PC-9 (cell line): ENCODE measurements around the gene KIAA0232. TPM values are rescaled to one million over a fixed set of nuclear protein-coding genes. Genes with fewer than 3 reads are reported as not detected.
A peak's percentile ranks its signal among the peaks of the same experiment; 100 is the strongest.

Experiments used
- BruUV-seq: library from RNA; stranded (reverse); fragments of 400-500 nt; replicated peaks from 2 replicates; lab custom pipeline; 2021; lab: Mats Ljungman, UMichigan
- CTCF ChIA-PET: fragments of 300-600 bp; sonication (Branson Sonifier 250); formaldehyde crosslinking; loops from one replicate; lab custom pipeline; 2022; ENCODE audit warnings: antibody characterized with exemption; lab: Charles Lee
- POLR2A ChIA-PET: fragments of 300-600 bp; sonication (Branson Sonifier 250); formaldehyde crosslinking; loops from one replicate; lab custom pipeline; 2022; ENCODE audit warnings: antibody characterized with exemption; ENCODE audit not compliant: unreplicated experiment; lab: Charles Lee
- DNase-seq, 2 experiments: peaks; one replicate each; pipeline versions ENCODE4 v3.0.0 to v3.0.0-alpha.2; 2015 to 2022; ENCODE audit warnings: mixed read lengths in 1 of 2
- H2AFZ ChIP-seq: fragments of 200-600 bp; sonication (generic); 2 replicates; pipeline ENCODE4 v1.8.1; 2017; ENCODE audit warnings: antibody characterized with exemption
- H3F3A ChIP-seq: fragments of 200-600 bp; sonication (generic); 2 replicates; pipeline ENCODE4 v1.8.1; 2017; ENCODE audit warnings: antibody characterized with exemption, mild to moderate bottlenecking, low read depth; ENCODE audit not compliant: insufficient read depth
- H3K27ac ChIP-seq: fragments of 200-600 bp; sonication (generic); 2 replicates; pipeline ENCODE4 v1.6.1; 2016; ENCODE audit warnings: mixed run types
- H3K27me3 ChIP-seq: fragments of 200-600 bp; sonication (generic); 2 replicates; pipeline ENCODE4 v1.6.1; 2016; ENCODE audit warnings: low read depth, mixed run types; ENCODE audit not compliant: insufficient read depth
- H3K36me3 ChIP-seq: fragments of 200-600 bp; sonication (generic); 2 replicates; pipeline ENCODE4 v1.6.1; 2016; ENCODE audit warnings: low read depth, mixed run types
- H3K4me1 ChIP-seq: fragments of 200-600 bp; sonication (generic); replicated peaks from 2 replicates; pipeline ENCODE4 v1.6.1; 2016; ENCODE audit warnings: mixed run types; ENCODE audit not compliant: insufficient read depth
- H3K4me2 ChIP-seq: fragments of 200-600 bp; sonication (generic); 2 replicates; pipeline ENCODE4 v1.6.1; 2017; ENCODE audit warnings: mixed run types
- H3K4me3 ChIP-seq: fragments of 200-600 bp; sonication (generic); 2 replicates; pipeline ENCODE4 v1.6.1; 2016; ENCODE audit warnings: mixed run types
- H3K79me2 ChIP-seq: fragments of 200-600 bp; sonication (generic); 2 replicates; pipeline ENCODE4 v1.6.1; 2017; ENCODE audit warnings: low read depth, mixed run types
- H3K9me2 ChIP-seq: fragments of 200-600 bp; sonication (generic); 2 replicates; pipeline ENCODE4 v1.8.1; 2017; ENCODE audit warnings: mild to moderate bottlenecking; ENCODE audit not compliant: insufficient read depth
- H3K9me3 ChIP-seq: fragments of 200-600 bp; sonication (generic); 2 replicates; pipeline ENCODE4 v1.8.1; 2016; ENCODE audit warnings: low read depth; ENCODE audit not compliant: insufficient read depth
- H4K20me1 ChIP-seq: fragments of 200-600 bp; sonication (generic); 2 replicates; pipeline ENCODE4 v1.8.1; 2017; ENCODE audit not compliant: insufficient read depth
- EZH2 ChIP-seq: fragments of 200-600 bp; sonication (generic); IDR thresholded peaks from 2 replicates; pipeline ENCODE4 v1.8.0; 2017; ENCODE audit warnings: antibody characterized with exemption, low read depth
- intact Hi-C: fragments of 100-400 bp; cut with micrococcal nuclease; formaldehyde crosslinking; loops from one replicate; pipeline ENCODE4 v1.10.0; 2022; ENCODE audit not compliant: unreplicated experiment
- total RNA-seq: library from RNA; stranded (reverse); gene quantifications from 2 replicates; pipeline ENCODE4 v1.2.3, GENCODE V29; 2021
- TF ChIP-seq, protein P1 (sequence below): fragments of 200-600 bp; sonication (generic); conservative IDR thresholded peaks from 2 replicates; pipeline ENCODE4 v1.6.1; 2017; ENCODE audit warnings: mixed run types, antibody characterized with exemption, mild to moderate bottlenecking, moderate library complexity

Gene KIAA0232
- total RNA-seq, 1 experiment from 2014 or later, result 24.7 TPM

DNA sequence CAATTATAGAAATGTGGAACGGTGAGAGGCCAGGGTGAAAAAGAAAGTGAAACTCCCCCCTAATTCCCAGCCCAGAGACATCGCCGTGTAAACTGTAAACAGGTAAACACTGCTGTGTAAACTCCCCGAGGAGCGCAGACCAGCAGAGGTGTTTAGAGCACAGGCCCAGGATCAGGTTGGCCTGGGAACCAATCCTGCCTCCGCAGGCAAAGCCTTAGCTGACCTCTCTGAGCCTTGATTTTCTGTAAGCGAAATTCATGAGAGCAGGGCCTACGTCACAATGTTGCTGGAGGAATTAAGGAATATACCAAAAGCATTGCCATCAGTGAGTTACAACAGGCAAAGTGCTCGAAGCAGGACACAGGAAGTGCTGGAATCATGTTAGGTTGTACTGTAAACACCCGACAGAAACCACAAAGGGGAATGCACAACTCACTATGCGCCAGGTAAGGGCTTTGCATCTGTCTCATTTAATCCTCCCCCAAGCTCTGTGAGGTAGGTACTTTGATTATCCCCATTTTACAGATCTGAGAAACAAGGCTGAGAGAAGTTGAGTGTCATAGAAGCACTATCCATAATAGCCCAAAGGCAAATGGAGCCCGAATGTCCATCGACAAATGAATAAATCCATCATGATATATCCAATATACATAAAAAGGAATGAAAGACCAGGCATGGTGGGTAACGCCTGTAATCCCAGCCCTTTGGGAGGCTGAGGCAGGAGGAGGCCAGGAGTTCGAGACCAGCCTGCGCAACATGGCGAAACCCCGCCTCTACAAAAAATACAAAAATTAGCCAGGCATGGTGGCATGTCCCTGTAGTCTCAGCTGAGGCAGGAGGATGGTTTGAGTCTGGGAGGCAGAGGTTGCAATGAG is 30.7 kb upstream of the KIAA0232 start:
- intact Hi-C loops, result loop anchor here (1.0 kb wide), 1 partner anchor 21 kb away; no protein-coding TSS in a partner anchor
- peak overlapping the region; percentile 96 for H3K27ac ChIP-seq
- BruUV-seq, result no TSS peak

DNA sequence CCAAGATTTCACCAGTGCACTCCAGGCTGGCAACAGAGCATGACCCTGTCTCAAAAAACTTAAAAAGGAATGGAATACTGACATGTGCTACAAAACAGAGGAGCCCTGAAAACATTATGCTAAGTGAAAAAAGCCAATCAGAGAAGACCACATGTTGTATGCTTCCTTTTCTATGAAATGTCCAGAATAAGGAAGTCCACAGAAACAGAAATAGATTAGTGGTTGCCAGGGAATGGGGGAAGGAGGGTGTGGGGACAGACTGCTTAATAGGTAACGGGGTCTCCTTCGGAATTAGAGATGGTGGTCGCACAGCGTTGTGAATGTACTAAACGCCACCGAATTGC is 30.1 kb upstream of the KIAA0232 start:
- Histone ChIP-seq H3K4me3 (no peak overlapping the region; the same call in 1 of the 2 replicates), H2AFZ (no peak overlapping the region), H3F3A (peaks cover 32% of the 10 kb centered on the region), H3K79me2 (no peaks in the 10 kb centered on the region), H3K9me3 (no peaks in the 10 kb centered on the region), H3K27ac (peak overlapping the region; percentile 96), H3K27me3 (no peaks in the 10 kb centered on the region), H3K4me2 (peak overlapping the region; percentile 95), H4K20me1 (no peaks in the 10 kb centered on the region), H3K9me2 (no peaks in the 10 kb centered on the region), H3K4me1 (peaks cover 78% of the 10 kb centered on the region), H3K36me3 (no peaks in the 10 kb centered on the region)
- DNase-seq, result peak in 1 of 2 experiments; percentile 25
- intact Hi-C loops, result no loop called here
- TF ChIP-seq EZH2, result no peak
- TF ChIP-seq, protein P1, sequence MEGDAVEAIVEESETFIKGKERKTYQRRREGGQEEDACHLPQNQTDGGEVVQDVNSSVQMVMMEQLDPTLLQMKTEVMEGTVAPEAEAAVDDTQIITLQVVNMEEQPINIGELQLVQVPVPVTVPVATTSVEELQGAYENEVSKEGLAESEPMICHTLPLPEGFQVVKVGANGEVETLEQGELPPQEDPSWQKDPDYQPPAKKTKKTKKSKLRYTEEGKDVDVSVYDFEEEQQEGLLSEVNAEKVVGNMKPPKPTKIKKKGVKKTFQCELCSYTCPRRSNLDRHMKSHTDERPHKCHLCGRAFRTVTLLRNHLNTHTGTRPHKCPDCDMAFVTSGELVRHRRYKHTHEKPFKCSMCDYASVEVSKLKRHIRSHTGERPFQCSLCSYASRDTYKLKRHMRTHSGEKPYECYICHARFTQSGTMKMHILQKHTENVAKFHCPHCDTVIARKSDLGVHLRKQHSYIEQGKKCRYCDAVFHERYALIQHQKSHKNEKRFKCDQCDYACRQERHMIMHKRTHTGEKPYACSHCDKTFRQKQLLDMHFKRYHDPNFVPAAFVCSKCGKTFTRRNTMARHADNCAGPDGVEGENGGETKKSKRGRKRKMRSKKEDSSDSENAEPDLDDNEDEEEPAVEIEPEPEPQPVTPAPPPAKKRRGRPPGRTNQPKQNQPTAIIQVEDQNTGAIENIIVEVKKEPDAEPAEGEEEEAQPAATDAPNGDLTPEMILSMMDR, result no peak
- CTCF ChIA-PET, result no interaction called here
- no TSS peak for BruUV-seq
- POLR2A ChIA-PET, result no interaction called here

More for the DNA sequence above, 30.7 kb upstream of the KIAA0232 start:
- Histone ChIP-seq H3K4me3 (peak overlapping the region; percentile 13; the same call in 1 of the 2 replicates), H3K36me3 (no peaks in the 10 kb centered on the region), H3K79me2 (no peaks in the 10 kb centered on the region), H3K4me1 (peaks cover 84% of the 10 kb centered on the region), H2AFZ (peak overlapping the region; percentile 73), H4K20me1 (no peaks in the 10 kb centered on the region), H3K4me2 (peak overlapping the region; percentile 95), H3F3A (peaks cover 32% of the 10 kb centered on the region), H3K27me3 (no peaks in the 10 kb centered on the region), H3K9me2 (no peaks in the 10 kb centered on the region), H3K9me3 (no peaks in the 10 kb centered on the region)
- POLR2A ChIA-PET, result interaction anchor here (0.6 to 0.7 kb wide), 3 partner anchors 21 to 48 kb away, joined by 3 to 4 read pairs (median 3); no protein-coding TSS in a partner anchor
- TF ChIP-seq, protein P1, result no peak
- TF ChIP-seq EZH2, result no peak
- DNase-seq, result peak in 1 of 2 experiments; percentile 55
- CTCF ChIA-PET, result no interaction called here

DNA sequence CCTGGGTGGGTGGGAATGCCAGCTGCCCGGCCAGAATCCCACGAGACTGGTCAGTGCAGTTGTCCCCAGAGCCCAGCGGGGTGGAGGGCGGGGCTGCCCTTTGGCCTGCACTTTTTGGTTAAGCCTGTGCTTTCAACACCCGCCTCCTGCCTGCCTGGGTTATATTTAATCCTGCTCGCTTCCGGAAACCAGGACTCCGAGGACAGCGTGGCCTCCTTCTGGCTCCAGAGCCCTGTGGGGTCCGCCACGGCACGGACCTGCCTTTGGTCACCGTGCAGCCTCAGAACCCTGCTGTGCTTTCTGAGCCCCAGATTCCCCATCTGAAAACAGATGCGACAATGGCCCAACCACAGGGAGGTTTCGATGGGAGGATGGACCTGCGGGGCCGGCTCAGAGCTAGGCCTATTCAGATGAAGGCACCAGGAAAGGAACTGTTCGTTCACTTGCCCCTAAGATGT is 29.4 kb upstream of the KIAA0232 start:
- Histone ChIP-seq H3K4me1 (peaks cover 71% of the 10 kb centered on the region), H3K27me3 (no peaks in the 10 kb centered on the region), H4K20me1 (no peaks in the 10 kb centered on the region), H3K9me2 (no peaks in the 10 kb centered on the region), H3K4me2 (peak overlapping the region; percentile 95), H3K36me3 (no peaks in the 10 kb centered on the region), H3K4me3 (peak overlapping the region; percentile 63), H3K27ac (peak overlapping the region; percentile 96), H3F3A (peaks cover 32% of the 10 kb centered on the region), H3K79me2 (no peaks in the 10 kb centered on the region), H3K9me3 (no peaks in the 10 kb centered on the region), H2AFZ (peak overlapping the region; percentile 64; the same call in 1 of the 2 replicates)
- intact Hi-C loops, result no loop called here
- ChIA-PET CTCF (no interaction called here), POLR2A (interaction anchor here (0.6 kb wide), 1 partner anchor 20 kb away, joined by 8 read pairs; no protein-coding TSS in a partner anchor)
- peak; percentile 82 for DNase-seq
- no peak for TF ChIP-seq EZH2
- TF ChIP-seq, protein P1, result no peak
- no TSS peak for BruUV-seq
